ENCODE measurements around the gene FDCSP. TPM values are rescaled to one million over a fixed set of nuclear protein-coding genes. Genes with fewer than 3 reads are reported as not detected.
A peak's percentile ranks its signal among the peaks of the same experiment; 100 is the strongest.
"Not testable (repeated sequence)": the region's sequence is repeated elsewhere in the genome, so short reads cannot be mapped to it uniquely, and the experiment has no call there.

FDCSP gene
- total RNA-seq, 1 experiment from 2014 or later: not detected

GRCh38 chr4:70236125-70236524, 10.2 kb downstream of the FDCSP start:
- no peaks in the 10 kb centered on the region for H3K36me3 ChIP-seq (ENCODE audit: control insufficient read depth, insufficient read depth, low read length)
- Mint-ChIP-seq H3K9me3 (ENCODE audit: unreplicated experiment) (no peaks in the 10 kb centered on the region), H3K4me1 (ENCODE audit: low read depth, unreplicated experiment) (peaks cover 23% of the 10 kb centered on the region), H3K27me3 (ENCODE audit: insufficient read depth, unreplicated experiment) (no peaks in the 10 kb centered on the region), H3K36me3 (ENCODE audit: insufficient read depth, unreplicated experiment) (no peaks in the 10 kb centered on the region), H3K27ac (ENCODE audit: unreplicated experiment) (no peak overlapping the region), H3K4me3 (ENCODE audit: unreplicated experiment) (no peak overlapping the region)
- no TSS peak for BruUV-seq (replicated peaks)
- no peak overlapping the region for H3K4me3 ChIP-seq (ENCODE audit: low read depth, low read length)
- TF ChIP-seq CTCF (IDR thresholded peaks at IDR 0.05; ENCODE audit: insufficient read depth in 1 of 2, low read depth in 1 of 2, low read length in 1 of 2, severe bottlenecking in 1 of 2, unreplicated experiment in 1 of 2): no peak
- H3K27me3 ChIP-seq (replicated peaks; ENCODE audit: control insufficient read depth, insufficient read depth, low read length): no peaks in the 10 kb centered on the region
- intact Hi-C loops (cut with micrococcal nuclease; ENCODE audit: unreplicated experiment): no loop called here
- CTCF ChIA-PET: no interaction called here
- peaks cover 18% of the 10 kb centered on the region for H3K4me1 ChIP-seq
- DNase-seq: no peak
- H3K9me3 ChIP-seq: no peaks in the 10 kb centered on the region
- POLR2A ChIA-PET: no interaction called here

GRCh38 chr4:70239131-70239883, 13.4 kb downstream of the FDCSP start:
- Mint-ChIP-seq H3K4me1 (ENCODE audit: low read depth, unreplicated experiment) (peaks cover 23% of the 10 kb centered on the region), H3K4me3 (ENCODE audit: unreplicated experiment) (peak overlapping the region; percentile 34), H3K27me3 (ENCODE audit: insufficient read depth, unreplicated experiment) (no peaks in the 10 kb centered on the region), H3K27ac (ENCODE audit: unreplicated experiment) (peak overlapping the region; percentile 40), H3K36me3 (ENCODE audit: insufficient read depth, unreplicated experiment) (no peaks in the 10 kb centered on the region), H3K9me3 (ENCODE audit: unreplicated experiment) (no peaks in the 10 kb centered on the region)
- Histone ChIP-seq H3K4me1 (peaks cover 18% of the 10 kb centered on the region), H3K36me3 (ENCODE audit: control insufficient read depth, insufficient read depth, low read length) (no peaks in the 10 kb centered on the region), H3K27me3 (replicated peaks; ENCODE audit: control insufficient read depth, insufficient read depth, low read length) (no peaks in the 10 kb centered on the region), H3K4me3 (ENCODE audit: low read depth, low read length) (no peak overlapping the region), H3K9me3 (no peaks in the 10 kb centered on the region; the same call in 1 of the 2 replicates)
- CTCF ChIA-PET: no interaction called here
- TF ChIP-seq CTCF (IDR thresholded peaks at IDR 0.05; ENCODE audit: insufficient read depth in 1 of 2, low read depth in 1 of 2, low read length in 1 of 2, severe bottlenecking in 1 of 2, unreplicated experiment in 1 of 2): no peak
- intact Hi-C loops (cut with micrococcal nuclease; ENCODE audit: unreplicated experiment): no loop called here
- POLR2A ChIA-PET: no interaction called here
- no peak for DNase-seq
- no TSS peak for BruUV-seq (replicated peaks)

DNA sequence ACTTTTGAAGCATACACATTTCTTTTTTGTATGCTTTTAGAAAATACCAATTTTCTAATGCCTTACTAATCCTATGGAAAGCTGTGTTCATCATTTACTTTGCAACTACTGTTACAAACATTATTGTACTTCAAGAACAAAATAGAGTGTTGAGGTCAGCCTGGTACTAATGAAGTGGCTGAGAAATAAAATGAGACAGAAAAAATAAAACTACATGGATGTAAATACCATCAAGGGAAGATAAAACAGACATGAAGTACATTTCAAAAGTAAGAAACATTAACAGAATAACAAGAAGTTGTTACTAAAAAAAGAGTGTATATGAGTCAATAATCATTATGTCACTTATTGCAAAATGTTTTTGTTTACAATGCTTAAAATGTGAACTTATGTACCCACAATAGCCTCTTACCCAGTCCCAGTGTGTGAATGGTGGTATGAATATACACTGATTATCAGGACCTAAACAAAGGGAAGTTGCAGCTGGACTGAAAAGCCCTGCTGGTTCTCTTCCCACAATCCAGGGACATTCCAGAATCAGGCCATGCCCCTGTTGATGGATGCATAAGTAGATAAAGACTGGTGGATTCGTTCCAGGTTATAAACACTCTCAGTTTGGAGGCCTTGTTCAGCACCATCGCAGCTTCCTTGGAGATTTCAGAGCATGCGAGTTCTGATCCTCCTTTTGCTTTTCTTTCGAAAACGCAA, 14.1 kb downstream of the FDCSP start:
- Mint-ChIP-seq H3K27ac (ENCODE audit: unreplicated experiment) (no peak overlapping the region), H3K9me3 (ENCODE audit: unreplicated experiment) (no peaks in the 10 kb centered on the region), H3K36me3 (ENCODE audit: insufficient read depth, unreplicated experiment) (no peaks in the 10 kb centered on the region), H3K27me3 (ENCODE audit: insufficient read depth, unreplicated experiment) (no peaks in the 10 kb centered on the region), H3K4me3 (ENCODE audit: unreplicated experiment) (no peak overlapping the region), H3K4me1 (ENCODE audit: low read depth, unreplicated experiment) (peaks cover 23% of the 10 kb centered on the region)
- CTCF ChIA-PET: no interaction called here
- intact Hi-C loops (cut with micrococcal nuclease; ENCODE audit: unreplicated experiment): no loop called here
- Histone ChIP-seq H3K27me3 (replicated peaks; ENCODE audit: control insufficient read depth, insufficient read depth, low read length) (no peaks in the 10 kb centered on the region), H3K4me3 (ENCODE audit: low read depth, low read length) (no peak overlapping the region), H3K36me3 (ENCODE audit: control insufficient read depth, insufficient read depth, low read length) (no peaks in the 10 kb centered on the region), H3K9me3 (no peaks in the 10 kb centered on the region; the same call in 1 of the 2 replicates), H3K4me1 (peaks cover 18% of the 10 kb centered on the region)
- no peak for DNase-seq
- BruUV-seq (replicated peaks): no TSS peak
- POLR2A ChIA-PET: no interaction called here
- TF ChIP-seq CTCF (IDR thresholded peaks at IDR 0.05; ENCODE audit: insufficient read depth in 1 of 2, low read depth in 1 of 2, low read length in 1 of 2, severe bottlenecking in 1 of 2, unreplicated experiment in 1 of 2): no peak

- POLR2A ChIA-PET; H3K36me3 Mint-ChIP-seq (ENCODE audit: insufficient read depth, unreplicated experiment); H3K27ac Mint-ChIP-seq (ENCODE audit: unreplicated experiment): not testable (repeated sequence)
Measured at GRCh38 chr4:70242297-70242696, 16.4 kb downstream of the FDCSP start, which contains the start of gene CSN3. TSS of gene CSN3 (plus strand) at chr4:70242597. CDS start at chr4:70244820, 2,223 bp downstream.

More at GRCh38 chr4:70242297-70242696, 16.4 kb downstream of the FDCSP start, which contains the start of gene CSN3:
- intact Hi-C loops (cut with micrococcal nuclease; ENCODE audit: unreplicated experiment); H3K36me3 ChIP-seq (ENCODE audit: control insufficient read depth, insufficient read depth, low read length); H3K27me3 ChIP-seq (replicated peaks; ENCODE audit: control insufficient read depth, insufficient read depth, low read length); H3K4me3 Mint-ChIP-seq (ENCODE audit: unreplicated experiment); H3K27me3 Mint-ChIP-seq (ENCODE audit: insufficient read depth, unreplicated experiment); H3K9me3 ChIP-seq; BruUV-seq (replicated peaks); DNase-seq; H3K4me3 ChIP-seq (ENCODE audit: low read depth, low read length); H3K9me3 Mint-ChIP-seq (ENCODE audit: unreplicated experiment): not testable (repeated sequence)
- CTCF ChIA-PET: interaction anchor here (0.7 kb wide), 1 partner anchor 20 kb away, joined by 3 read pairs; no protein-coding TSS in a partner anchor
- H3K4me1 ChIP-seq: peaks cover 18% of the 10 kb centered on the region
- peaks cover 23% of the 10 kb centered on the region for H3K4me1 Mint-ChIP-seq (ENCODE audit: low read depth, unreplicated experiment)
